COR-L47 (cell line): Measurements from ENCODE around the gene TNPO1.
"Not testable (repeated sequence)": the region's sequence is repeated elsewhere in the genome, so short reads cannot be mapped to it uniquely, and the experiment has no call there.

ENCODE experiments used
- DNase-seq: peaks from one replicate; lab custom pipeline; 2025; lab: John Stamatoyannopoulos, UW

The TNPO1 gene

DNA sequence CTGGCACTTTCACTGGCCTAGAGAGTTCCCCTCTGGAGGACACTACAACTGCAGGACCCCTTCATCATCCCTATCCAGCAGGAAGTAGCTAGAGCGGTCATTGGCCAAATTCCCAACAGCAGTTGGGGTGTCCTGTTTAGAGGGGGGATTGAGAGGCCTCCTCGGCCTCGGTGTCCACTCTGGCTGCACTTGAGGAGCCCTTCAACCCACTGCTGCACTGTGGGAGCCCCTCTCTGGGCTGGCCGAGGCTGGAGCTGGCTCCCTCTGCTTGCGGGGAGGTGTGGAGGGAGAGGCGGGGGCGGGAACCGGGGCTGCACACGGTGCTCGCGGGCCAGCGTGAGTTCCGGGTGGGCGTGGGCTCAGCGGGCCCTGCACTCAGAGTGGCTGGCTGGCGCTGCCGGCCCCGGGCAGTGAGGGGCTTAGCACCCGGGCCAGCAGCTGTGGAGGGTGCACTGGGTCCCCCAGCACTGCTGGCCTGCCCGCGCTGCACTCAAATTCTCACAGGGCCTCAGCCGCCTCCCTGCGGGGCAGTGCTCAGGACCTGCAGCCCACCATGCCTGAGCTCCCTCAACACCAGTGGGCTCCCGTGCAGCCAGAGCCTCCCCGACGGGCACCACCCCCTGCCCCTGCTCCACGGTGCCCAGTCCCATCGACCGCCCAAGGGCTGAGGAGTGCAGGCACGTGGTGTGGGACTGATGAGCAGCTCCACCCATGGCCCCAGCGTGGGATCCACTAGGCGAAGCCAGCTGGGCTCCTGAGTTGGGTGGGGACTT, 118.7 kb downstream of the TNPO1 start:
- not testable (repeated sequence) for DNase-seq

DNA sequence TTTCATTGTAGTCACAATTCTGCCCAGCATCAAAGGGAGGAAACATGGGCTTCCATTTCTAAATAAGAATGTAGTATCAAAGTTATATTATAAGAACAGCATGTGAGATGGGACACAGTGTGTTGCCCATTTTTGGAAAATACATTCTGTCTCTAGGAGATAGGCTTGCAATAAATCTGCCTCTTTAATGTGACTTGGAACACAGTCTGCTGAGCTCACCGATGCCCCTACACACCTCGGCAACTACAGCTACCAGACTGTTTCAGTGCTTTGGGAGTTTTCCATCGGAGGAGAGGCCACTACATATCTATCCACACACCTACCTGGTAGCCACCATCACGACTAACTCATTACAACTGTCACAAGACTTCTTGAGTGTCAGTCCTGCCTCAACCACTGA, 120.4 kb downstream of the TNPO1 start:
- DNase-seq = no peak

DNA sequence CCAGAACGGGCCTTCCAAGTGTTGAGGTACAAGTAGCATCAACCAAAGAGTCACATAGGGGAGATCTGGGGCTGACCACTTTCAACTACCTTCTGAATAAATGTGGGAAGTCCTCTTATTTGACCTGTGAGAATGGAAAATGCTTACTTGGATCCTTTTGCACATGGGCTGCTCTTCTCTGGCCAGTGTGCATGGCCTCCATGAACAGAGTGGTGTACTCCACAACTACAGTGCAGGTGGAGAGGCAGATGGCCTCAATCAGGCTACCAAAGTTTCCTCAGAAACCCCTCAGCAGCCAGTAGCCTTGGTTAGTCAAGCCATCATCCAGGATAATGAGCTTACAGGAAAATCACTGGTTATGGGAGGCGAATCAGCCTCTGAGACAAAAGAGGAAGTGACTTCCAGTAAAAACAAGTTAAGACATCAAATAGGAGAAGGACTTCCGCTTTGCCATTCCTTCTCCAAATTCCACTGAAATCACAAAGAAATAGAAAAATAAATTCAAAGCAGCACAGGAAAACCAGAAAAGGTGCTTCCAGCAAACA, 121.1 kb downstream of the TNPO1 start:
- no peak for DNase-seq

DNA sequence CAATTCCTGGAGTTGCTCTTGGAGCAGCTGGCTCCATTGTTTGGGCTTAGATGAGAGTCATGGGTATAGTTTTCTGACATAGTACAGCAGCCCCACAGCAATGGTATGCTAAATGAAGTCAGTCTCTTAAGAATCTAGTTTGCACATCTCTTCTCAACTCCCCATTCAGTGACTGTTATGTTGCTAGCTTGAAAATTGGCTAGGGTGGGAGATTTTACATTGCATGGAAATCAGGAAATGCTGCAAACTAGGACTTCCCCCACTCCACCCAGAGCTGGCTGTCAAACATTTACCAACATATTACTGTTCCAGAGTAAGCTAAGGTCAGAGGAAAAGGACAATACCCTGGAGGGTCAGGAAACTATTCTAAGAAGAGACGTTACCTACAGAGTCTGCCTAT, 121.7 kb downstream of the TNPO1 start:
- DNase-seq = no peak

DNA sequence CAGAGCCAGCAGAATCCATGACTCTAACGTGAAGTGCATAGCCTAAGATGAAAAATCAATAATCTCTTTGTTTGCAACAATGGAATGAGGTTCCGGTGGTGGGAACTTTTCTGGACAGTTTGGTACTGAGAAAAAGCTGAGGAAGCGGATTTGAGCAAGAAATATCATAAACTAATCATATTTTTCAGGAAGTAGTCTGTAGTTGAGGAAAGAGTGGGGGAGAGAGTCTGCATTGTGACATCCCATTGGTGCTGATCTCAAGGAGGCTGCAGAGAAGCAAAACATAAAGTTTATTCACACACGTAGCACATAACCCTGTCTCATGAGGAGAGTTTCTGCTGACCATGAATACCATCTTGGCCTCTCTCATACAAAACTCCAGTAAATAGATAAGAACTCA, 123.6 kb downstream of the TNPO1 start:
- DNase-seq = no peak

DNA sequence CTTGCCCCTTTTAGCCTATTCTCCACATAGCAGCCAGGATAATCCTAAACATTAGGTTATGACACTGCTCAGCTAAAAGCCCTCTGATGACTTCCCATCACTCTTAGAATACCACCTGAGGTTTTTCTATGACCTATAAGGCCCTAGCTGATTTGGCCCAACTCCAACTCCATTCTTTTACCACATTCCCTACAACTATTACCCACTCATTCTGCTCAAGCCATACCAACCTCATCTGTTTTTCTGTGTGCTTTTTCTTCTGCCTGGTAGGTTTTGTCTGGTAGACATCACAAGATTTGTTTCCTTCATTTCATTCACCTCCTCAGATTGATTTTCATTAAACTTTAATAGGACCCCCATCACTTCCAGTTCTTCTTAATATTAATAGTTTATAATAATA, 126.8 kb downstream of the TNPO1 start:
- DNase-seq = no peak

DNA sequence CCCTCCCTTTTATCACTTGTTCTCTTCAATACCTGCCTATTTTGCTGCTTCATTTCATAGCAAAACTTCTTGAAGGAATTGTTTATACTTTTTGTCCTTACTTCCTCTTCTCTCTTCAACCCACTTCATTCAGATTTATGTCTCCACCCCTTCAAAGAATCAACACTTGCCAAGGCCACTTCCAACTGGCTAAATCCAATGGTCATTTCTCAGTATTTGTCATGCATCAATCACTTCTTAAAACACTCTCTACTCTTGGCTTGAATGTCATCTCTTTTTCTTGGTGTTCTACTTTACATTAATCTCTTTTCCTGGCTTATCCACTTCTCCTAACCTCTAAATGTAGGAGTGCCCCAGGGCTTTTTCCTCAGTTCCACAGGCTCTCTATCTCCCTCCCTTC, 131.0 kb downstream of the TNPO1 start:
- no peak for DNase-seq

DNA sequence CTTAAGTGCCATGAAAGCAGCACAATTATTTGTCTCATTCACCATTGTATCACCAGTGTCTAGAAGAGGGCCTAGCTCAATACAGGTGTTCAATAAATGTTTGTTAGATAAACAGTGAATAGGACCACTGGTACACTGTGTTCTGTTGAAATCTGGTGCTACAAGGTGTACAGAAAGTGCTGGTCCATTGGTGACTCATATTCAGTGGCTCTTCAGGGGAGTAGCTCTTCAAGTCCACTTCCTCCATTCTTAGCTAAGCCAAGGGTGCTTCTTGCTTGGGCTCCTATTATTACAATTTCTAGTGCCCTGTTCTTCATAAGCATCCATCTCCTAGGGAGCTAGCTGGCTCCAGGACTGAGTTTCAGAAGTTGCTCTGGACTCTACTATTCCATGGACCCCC, 133.0 kb downstream of the TNPO1 start:
- no peak for DNase-seq

DNA sequence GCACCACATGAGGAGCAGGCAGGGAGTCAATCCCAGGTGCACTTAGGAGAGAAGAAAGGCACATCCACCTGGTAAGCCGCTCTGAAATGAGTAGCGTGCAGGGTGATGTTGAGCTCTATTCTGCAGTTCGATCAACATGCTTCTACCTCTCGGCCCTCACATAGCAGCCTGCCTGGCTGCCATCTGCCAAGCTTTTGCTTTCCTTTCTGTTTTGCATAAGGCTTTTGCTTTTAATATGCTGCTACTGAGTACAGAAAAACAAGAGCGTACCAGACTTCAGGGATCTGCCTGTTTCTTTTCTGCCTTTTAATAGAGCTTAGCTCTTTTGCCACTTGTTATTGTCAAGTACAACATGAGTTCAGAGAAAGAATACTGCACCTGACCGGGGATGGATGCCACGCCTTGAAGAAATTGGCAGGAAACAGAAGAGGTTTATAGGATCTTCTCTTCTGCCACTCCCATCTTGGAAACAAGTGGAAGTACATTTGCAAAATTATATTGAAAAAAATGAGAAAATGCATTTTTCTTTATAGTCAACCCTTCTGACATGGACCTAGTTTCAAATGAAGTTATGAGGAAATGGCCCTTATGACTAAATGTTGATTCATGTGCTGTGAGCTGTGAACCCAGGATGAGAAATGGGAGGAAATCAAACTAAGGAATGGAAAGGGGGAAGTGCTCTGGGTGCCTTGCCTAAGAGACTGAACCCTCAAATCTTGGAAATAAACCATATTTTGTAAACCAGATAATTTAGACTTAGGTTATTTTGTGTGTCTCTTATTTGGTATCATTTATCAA, 135.4 kb downstream of the TNPO1 start:
- DNase-seq = no peak

DNA sequence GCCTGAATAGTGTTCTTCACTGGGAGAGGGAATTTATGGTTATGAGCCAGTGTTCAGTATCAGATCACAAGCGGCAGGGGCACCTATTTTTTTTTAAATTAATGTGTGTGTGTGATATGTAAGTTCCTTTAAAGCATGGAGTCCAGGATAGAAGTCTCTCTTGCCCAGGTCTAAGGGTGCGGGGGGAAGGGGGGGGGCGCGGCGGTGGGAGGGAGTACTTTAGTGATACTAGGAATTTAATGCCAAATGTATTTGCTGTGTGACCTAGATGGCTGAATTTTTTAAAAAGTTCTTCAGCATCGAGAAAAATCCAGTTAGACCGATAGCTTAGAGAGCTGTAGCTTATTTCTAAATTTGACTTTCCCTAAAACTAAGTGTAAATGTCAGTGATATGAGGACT, 137.9 kb downstream of the TNPO1 start:
- DNase-seq = no peak

DNA sequence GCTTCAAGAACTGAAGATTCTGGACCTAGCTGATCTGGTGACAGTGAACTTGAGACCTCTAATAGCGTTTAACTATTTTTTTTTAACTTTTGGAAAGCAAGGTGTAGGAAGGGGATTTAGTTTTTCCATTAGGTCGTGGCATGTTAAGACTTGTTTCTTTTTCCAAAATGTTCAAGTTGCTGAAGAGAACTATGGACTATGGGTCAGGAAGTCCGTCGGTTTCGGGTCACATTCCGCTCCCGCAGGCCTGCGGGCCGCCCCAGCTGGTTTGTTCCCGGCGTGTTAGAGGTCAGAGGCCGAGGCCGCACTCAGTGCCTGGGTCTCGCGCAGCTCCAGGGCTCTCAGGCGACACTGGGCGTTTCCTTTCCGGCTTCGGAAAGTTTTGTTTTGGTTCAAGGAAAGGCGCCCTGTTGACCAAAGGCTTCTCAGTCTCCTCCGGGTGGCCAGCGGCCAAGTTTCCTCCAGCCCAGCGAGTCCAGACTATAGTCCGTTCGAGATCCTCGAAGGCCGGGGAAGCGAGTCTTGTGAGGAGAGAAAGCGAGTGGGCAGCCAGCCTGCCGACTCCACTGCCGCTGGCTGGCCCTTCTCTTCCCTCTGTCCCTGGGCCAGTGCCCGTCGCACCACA, 138.8 kb downstream of the TNPO1 start:
- DNase-seq = no peak

DNA sequence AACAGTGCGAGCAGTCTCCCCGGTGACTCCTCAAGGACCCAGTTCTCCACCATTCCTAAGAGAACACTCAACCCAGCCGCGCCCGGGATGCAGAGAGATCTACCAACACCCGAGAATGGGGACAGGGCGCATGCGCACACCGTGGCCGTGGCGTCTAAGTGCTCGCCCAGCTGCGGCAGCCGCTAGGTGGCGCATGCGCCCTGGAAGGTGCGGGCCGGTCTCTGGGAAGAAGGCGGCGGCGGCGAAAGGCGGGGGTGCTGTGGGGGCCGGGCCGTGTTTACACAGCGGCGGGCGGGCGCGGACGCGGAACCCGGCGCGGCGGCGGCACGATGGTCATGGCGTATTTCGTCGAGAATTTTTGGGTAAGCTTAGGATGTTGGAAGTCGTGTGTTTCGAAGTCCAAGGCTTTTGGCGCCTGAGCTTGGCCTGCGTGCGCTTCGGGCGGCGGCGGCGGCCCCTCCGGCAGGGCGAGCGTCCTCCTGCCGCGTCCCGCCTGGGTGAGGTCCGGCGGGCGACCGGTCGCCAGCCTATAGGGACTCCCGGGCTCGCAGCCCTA, 139.4 kb downstream of the TNPO1 start, which contains the start of gene FCHO2:
Gene FCHO2, plus strand, starts transcription at position 274 of the 556 bp plus-strand sequence. Its CDS starts 56 bp downstream, at position 330.
- DNase-seq = peak; percentile 92

DNA sequence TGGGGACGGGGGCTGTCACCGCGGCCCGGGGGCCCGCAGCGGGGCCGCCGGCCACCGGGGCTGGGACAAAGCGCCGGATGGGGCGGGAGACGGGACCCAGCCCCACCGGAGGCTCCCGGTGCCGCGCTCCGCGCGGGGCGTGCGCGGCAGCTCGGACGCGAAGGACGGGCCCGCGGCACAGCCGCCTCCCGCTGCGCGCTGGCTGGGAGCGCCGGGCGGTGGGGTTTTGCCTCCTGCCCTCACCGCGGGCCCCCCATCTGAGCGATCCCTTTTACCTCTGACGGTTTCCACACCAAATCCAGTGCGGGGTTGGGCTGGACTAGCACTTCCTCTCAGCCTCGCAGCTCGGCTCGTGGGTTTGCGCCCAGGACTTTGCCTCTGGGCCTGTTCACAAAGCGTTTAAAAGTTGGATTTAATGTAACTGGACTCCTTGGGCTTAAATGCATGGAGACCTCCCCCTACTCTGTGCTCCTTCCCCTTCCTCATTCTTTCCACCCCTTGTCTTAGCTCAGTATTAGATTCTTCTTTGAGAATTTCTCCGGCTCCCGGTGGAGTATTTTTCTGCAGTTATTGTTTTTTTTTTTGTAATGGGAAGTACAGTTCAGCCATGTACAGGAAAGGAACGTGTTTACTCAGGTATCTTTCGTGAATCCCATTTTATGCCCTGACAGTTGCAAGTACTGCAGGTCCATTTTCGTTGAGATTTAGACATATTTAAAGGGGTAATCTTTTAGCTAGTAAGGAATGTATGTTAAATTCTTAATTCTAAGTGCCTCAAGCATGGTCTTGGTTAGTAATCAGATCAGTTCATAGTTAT, 140.1 kb downstream of the TNPO1 start:
- peak; percentile 11 for DNase-seq

DNA sequence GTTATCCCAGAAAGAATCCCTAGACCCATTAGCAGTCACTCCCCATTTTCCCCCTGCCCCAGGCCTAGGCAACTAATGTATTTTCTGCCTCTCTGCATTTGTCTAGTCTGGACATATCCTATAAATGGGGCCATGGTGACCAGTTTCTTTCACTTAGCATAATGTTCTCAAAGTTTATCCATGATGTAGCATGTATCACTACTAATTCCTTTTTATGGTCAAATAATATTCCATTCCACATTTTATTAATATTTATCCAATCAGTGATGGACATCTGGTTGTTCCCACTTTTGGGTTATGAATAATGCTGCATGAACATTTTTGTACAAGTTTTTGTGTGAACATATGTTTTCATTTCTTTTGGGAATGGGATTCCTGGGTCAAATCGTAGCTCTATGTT, 140.9 kb downstream of the TNPO1 start:
- no peak for DNase-seq

DNA sequence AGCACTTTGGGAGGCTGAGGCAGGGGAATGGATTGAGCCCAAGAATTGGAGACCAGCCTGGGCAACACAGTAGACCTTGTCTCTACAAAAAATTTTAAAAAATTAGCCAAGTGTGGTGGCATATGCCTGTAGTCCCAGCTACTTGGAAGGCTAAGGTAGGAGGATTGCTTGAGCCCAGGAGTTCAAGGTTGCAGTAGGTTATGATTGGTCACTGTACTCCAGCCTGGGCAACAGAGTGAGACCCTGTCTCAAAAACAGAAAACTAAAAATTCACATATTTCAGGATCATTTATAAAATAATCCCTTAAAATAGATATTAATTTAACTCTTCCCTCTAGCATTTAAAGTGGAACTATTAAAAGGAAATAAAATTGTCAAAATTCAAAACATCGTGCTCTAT, 142.8 kb downstream of the TNPO1 start:
- no peak for DNase-seq
